H1 (cell line): ENCODE data around the gene RASL10A. TPM values are rescaled to one million over a fixed set of nuclear protein-coding genes. Genes with fewer than 3 reads are reported as not detected.

ENCODE experiments used
- CTCF ChIA-PET: fragments of 300-600 bp; sonication (Branson Sonifier 250); formaldehyde crosslinking; loops from one replicate; lab custom pipeline; 2021; ENCODE audit not compliant: partially characterized antibody; lab: Charles Lee
- POLR2A ChIA-PET: fragments of 300-600 bp; sonication (Branson Sonifier 250); formaldehyde crosslinking; loops from one replicate; lab custom pipeline; 2021; ENCODE audit warnings: inconsistent platforms; ENCODE audit not compliant: partially characterized antibody; lab: Charles Lee
- DNase-seq, 2 experiments: peaks; one replicate each; pipeline versions ENCODE4 v3.0.0 to v3.0.0-alpha.2; 2010 to 2022; ENCODE audit warnings: low spot score in 2 of 2, low read depth in 1 of 2, mixed read lengths in 1 of 2
- FAIRE-seq: peaks from 2 replicates; lab custom pipeline; 2011; peaks lifted over from hg19 to GRCh38; lab: Jason Lieb, UNC
- H2AFZ ChIP-seq: 2 replicates; pipeline ENCODE4 v1.8.1; 2012; ENCODE audit warnings: low read length, inconsistent platforms
- H2AK5ac ChIP-seq: 2 replicates; pipeline ENCODE4 v1.6.1; 2013; ENCODE audit warnings: low read depth, low read length
- H2BK120ac ChIP-seq: replicated peaks from 2 replicates; pipeline ENCODE3; 2013; ENCODE audit warnings: low read depth, low read length, inconsistent platforms
- H2BK12ac ChIP-seq: 2 replicates; pipeline ENCODE4 v1.6.1; 2013; ENCODE audit warnings: low read depth, low read length
- H2BK15ac ChIP-seq: 2 replicates; pipeline ENCODE4 v1.6.1; 2013; ENCODE audit warnings: low read length
- H2BK20ac ChIP-seq: 2 replicates; pipeline ENCODE4 v1.6.1; 2013; ENCODE audit warnings: low read length
- H2BK5ac ChIP-seq: 2 replicates; pipeline ENCODE4 v1.6.1; 2013; ENCODE audit warnings: low read depth, low read length
- H3K14ac ChIP-seq: 2 replicates; pipeline ENCODE4 v1.6.1; 2013; ENCODE audit warnings: inconsistent platforms; ENCODE audit not compliant: insufficient read length
- H3K18ac ChIP-seq: 2 replicates; pipeline ENCODE4 v1.6.1; 2013; ENCODE audit warnings: low read length; ENCODE audit errors: extremely low read depth
- H3K23ac ChIP-seq: 2 replicates; pipeline ENCODE4 v1.6.1; 2013; ENCODE audit warnings: inconsistent platforms; ENCODE audit not compliant: insufficient read length
- H3K23me2 ChIP-seq: 2 replicates; pipeline ENCODE4 v1.6.1; 2013; ENCODE audit warnings: low read depth, low read length
- H3K27ac ChIP-seq: 2 replicates; pipeline ENCODE4 v1.6.1; 2011; ENCODE audit warnings: low read depth, low read length, inconsistent platforms
- H3K27me3 ChIP-seq, 4 experiments: replicated peaks in 1 of 4; 1 replicate in 1 of 4; 2 replicates in 3 of 4; pipeline versions ENCODE4 v1.6.1 to v1.8.1; 2011 to 2013; ENCODE audit warnings: low read length in 3 of 4, mild to moderate bottlenecking in 3 of 4, inconsistent platforms in 2 of 4, mixed read lengths in 2 of 4, moderate library complexity in 1 of 4; ENCODE audit not compliant: control insufficient read depth in 3 of 4, insufficient read depth in 3 of 4; ENCODE audit errors: extremely low read depth in 1 of 4
- H3K36me3 ChIP-seq, 4 experiments: 2 replicates each; pipeline versions ENCODE4 v1.6.1 to v1.8.1; 2011 to 2013; ENCODE audit warnings: mild to moderate bottlenecking in 4 of 4, low read length in 3 of 4, moderate library complexity in 2 of 4, control low read depth in 1 of 4, inconsistent platforms in 1 of 4; ENCODE audit not compliant: insufficient read depth in 4 of 4, control insufficient read depth in 2 of 4
- H3K4ac ChIP-seq: replicated peaks from 2 replicates; pipeline ENCODE3; 2013; ENCODE audit warnings: low read length, low read depth, mixed read lengths, inconsistent platforms; ENCODE audit not compliant: insufficient read length
- H3K4me1 ChIP-seq, 4 experiments: replicated peaks in 1 of 4; 1 replicate in 1 of 4; 2 replicates in 3 of 4; pipeline versions ENCODE4 v1.6.1 to v1.8.1; 2011 to 2013; ENCODE audit warnings: low read length in 3 of 4, inconsistent platforms in 2 of 4, mixed read lengths in 1 of 4; ENCODE audit not compliant: insufficient read depth in 4 of 4, control insufficient read depth in 3 of 4
- H3K4me2 ChIP-seq, 2 experiments: 2 replicates each; pipeline versions ENCODE4 v1.6.1 to v1.8.1; 2011 to 2013; ENCODE audit warnings: low read depth in 2 of 2, low read length in 2 of 2, control low read depth in 1 of 2, inconsistent platforms in 1 of 2, mild to moderate bottlenecking in 1 of 2; ENCODE audit not compliant: insufficient read depth in 1 of 2
- H3K4me3 ChIP-seq, 4 experiments: fragments of 200-600, 300-600 bp in 1 of 4; sonication (generic), shearing (Covaris generic), sonication (Bioruptor Twin) in 1 of 4; 2 replicates each; pipeline versions ENCODE4 v1.5.1 to v1.8.1; 2011 to 2016; ENCODE audit warnings: low read length in 4 of 4, low read depth in 3 of 4, control low read depth in 2 of 4, inconsistent platforms in 2 of 4, mild to moderate bottlenecking in 2 of 4, mixed read lengths in 1 of 4, moderate library complexity in 1 of 4; ENCODE audit not compliant: insufficient read depth in 2 of 4; ENCODE audit errors: extremely low read depth in 1 of 4
- H3K56ac ChIP-seq: replicated peaks from 2 replicates; pipeline ENCODE3; 2013; ENCODE audit warnings: low read depth, mild to moderate bottlenecking, mixed read lengths, low read length, inconsistent platforms; ENCODE audit not compliant: insufficient read length
- H3K79me1 ChIP-seq: 2 replicates; pipeline ENCODE4 v1.6.1; 2013; ENCODE audit warnings: low read depth, low read length, control low read depth
- H3K79me2 ChIP-seq, 2 experiments: 2 replicates each; pipeline versions ENCODE4 v1.6.1 to v1.8.1; 2012 to 2013; ENCODE audit warnings: low read length in 2 of 2, mild to moderate bottlenecking in 2 of 2, inconsistent platforms in 1 of 2; ENCODE audit not compliant: insufficient read depth in 2 of 2, control insufficient read depth in 1 of 2
- H3K9ac ChIP-seq, 4 experiments: replicated peaks in 1 of 4; 1 replicate in 1 of 4; 2 replicates in 3 of 4; pipeline versions ENCODE4 v1.6.1 to v1.8.1; 2011 to 2013; ENCODE audit warnings: low read depth in 3 of 4, low read length in 3 of 4, control low read depth in 2 of 4, mild to moderate bottlenecking in 2 of 4, moderate library complexity in 2 of 4, inconsistent platforms in 1 of 4; ENCODE audit errors: extremely low read depth in 1 of 4
- H3K9me3 ChIP-seq, 2 experiments: 2 replicates each; pipeline versions ENCODE4 v1.6.1 to v1.8.1; 2012 to 2013; ENCODE audit warnings: mild to moderate bottlenecking in 2 of 2, moderate library complexity in 2 of 2, control low read depth in 1 of 2, inconsistent platforms in 1 of 2, low read depth in 1 of 2, low read length in 1 of 2, mixed read lengths in 1 of 2; ENCODE audit not compliant: insufficient read depth in 2 of 2
- H4K20me1 ChIP-seq, 2 experiments: replicated peaks in 1 of 2; 2 replicates each; pipeline versions ENCODE3 to v1.8.1; 2011 to 2013; ENCODE audit warnings: inconsistent platforms in 2 of 2, low read length in 2 of 2, mild to moderate bottlenecking in 1 of 2; ENCODE audit not compliant: insufficient read depth in 2 of 2, control insufficient read depth in 1 of 2
- H4K5ac ChIP-seq: 2 replicates; pipeline ENCODE4 v1.6.1; 2013; ENCODE audit warnings: low read length, low read depth, mixed read lengths, inconsistent platforms; ENCODE audit not compliant: insufficient read length
- H4K8ac ChIP-seq: 2 replicates; pipeline ENCODE4 v1.8.0; 2013; ENCODE audit warnings: mild to moderate bottlenecking, moderate library complexity, low read length, inconsistent platforms; ENCODE audit not compliant: insufficient read depth; ENCODE audit errors: extremely low read depth
- H4K91ac ChIP-seq: replicated peaks from 2 replicates; pipeline ENCODE3; 2013; ENCODE audit warnings: low read length, mixed read lengths, inconsistent platforms; ENCODE audit not compliant: insufficient read length
- BRCA1 ChIP-seq: IDR thresholded peaks from 2 replicates; pipeline ENCODE4 v1.6.1; 2012; ENCODE audit warnings: low read depth, low read length, improper control_type of control experiment
- CHD2 ChIP-seq: IDR thresholded peaks from 2 replicates; pipeline ENCODE4 v1.6.1; 2012; ENCODE audit warnings: low read length, improper control_type of control experiment
- EGR1 ChIP-seq: IDR thresholded peaks from 2 replicates; pipeline ENCODE4 v1.6.1; 2011; ENCODE audit warnings: low read depth, low read length, borderline replicate concordance
- EP300 ChIP-seq, 2 experiments: IDR thresholded peaks; 1 replicate in 1 of 2; 2 replicates in 1 of 2; pipeline ENCODE4 v1.6.1; 2011 to 2012; ENCODE audit warnings: low read depth in 2 of 2, low read length in 2 of 2, mild to moderate bottlenecking in 2 of 2, borderline replicate concordance in 1 of 2, inconsistent platforms in 1 of 2, moderate library complexity in 1 of 2
- HDAC6 ChIP-seq: IDR thresholded peaks from one replicate; pipeline ENCODE4 v1.7.1; 2012; ENCODE audit warnings: low read depth, mild to moderate bottlenecking, inconsistent platforms, low read length, moderate library complexity
- KDM5A ChIP-seq: fragments of 200-600 bp; IDR thresholded peaks from 2 replicates; pipeline ENCODE4 v1.7.1; 2012; ENCODE audit warnings: mild to moderate bottlenecking, low read length, inconsistent platforms, mixed read lengths
- POLR2A ChIP-seq, 2 experiments: IDR thresholded peaks; 1 replicate in 1 of 2; 2 replicates in 1 of 2; pipeline ENCODE4 v1.6.1; 2011; ENCODE audit warnings: low read depth in 2 of 2, low read length in 2 of 2, mild to moderate bottlenecking in 2 of 2; ENCODE audit errors: control extremely low read depth in 1 of 2
- POU5F1 ChIP-seq: IDR thresholded peaks from 2 replicates; pipeline ENCODE4 v1.6.1; 2011; ENCODE audit warnings: low read depth, mild to moderate bottlenecking, low read length, moderate library complexity
- RNF2 ChIP-seq: fragments of 200-900, 300-1000 bp; sonication (generic); IDR thresholded peaks from 2 replicates; pipeline ENCODE4 v1.7.1; 2016; ENCODE audit warnings: borderline replicate concordance, low read depth, mild to moderate bottlenecking, antibody characterized with exemption, low read length; ENCODE audit not compliant: poor library complexity, severe bottlenecking; ENCODE audit errors: missing control alignments
- RXRA ChIP-seq: IDR thresholded peaks from 2 replicates; pipeline ENCODE4 v1.6.1; 2011; ENCODE audit warnings: low read depth, mild to moderate bottlenecking, low read length, moderate library complexity; ENCODE audit not compliant: insufficient read depth
- SIN3A ChIP-seq, 2 experiments: IDR thresholded peaks in 1 of 2; conservative IDR thresholded peaks in 1 of 2; 2 replicates each; pipeline ENCODE4 v1.6.1; 2011 to 2012; ENCODE audit warnings: low read length in 2 of 2, improper control_type of control experiment in 1 of 2, low read depth in 1 of 2, mild to moderate bottlenecking in 1 of 2
- TBP ChIP-seq: IDR thresholded peaks from 2 replicates; pipeline ENCODE4 v1.6.1; 2011; ENCODE audit warnings: low read depth, low read length, improper control_type of control experiment
- USF2 ChIP-seq: IDR thresholded peaks from 2 replicates; pipeline ENCODE4 v1.6.1; 2011; ENCODE audit warnings: low read length, improper control_type of control experiment
- polyA plus RNA-seq, 7 experiments: library from polyadenylated mRNA; depleted of rRNA in 3 of 7; stranded (reverse) in 5 of 7; unstranded in 2 of 7; fragments of >200 nt in 5 of 7; fragments of 200-250 nt in 2 of 7; gene quantifications; 1 replicate in 5 of 7; 2 replicates in 1 of 7; 4 replicates in 1 of 7; pipeline versions ENCODE4 v1.2.1 to v1.2.3, GENCODE V29; 2011 to 2013; ENCODE audit warnings: missing spikeins in 2 of 7, mixed read lengths in 2 of 7
- total RNA-seq: library from RNA; stranded (reverse); fragmentation: NEBNext Ultra II Directional; extraction: Animal tissue kit (Norgen Biotek cat#: 25700); gene quantifications from 2 replicates; pipeline ENCODE4 v1.2.1, GENCODE V29; 2021

Gene RASL10A
- total and polyA plus RNA-seq, 2 of the 8 experiments (the other 6 are each of a cell fraction or from before 2014, with no cell fraction given) = 1.1 to 1.5 TPM

GRCh38 chr22:29292379-29292778 is 23.1 kb downstream of the RASL10A start:
- H2AFZ ChIP-seq = no peak overlapping the region
- no peak overlapping the region for H2BK12ac ChIP-seq
- no peak overlapping the region for H3K18ac ChIP-seq
- H2BK120ac ChIP-seq = no peak overlapping the region
- no peaks in the 10 kb centered on the region for H3K9me3 ChIP-seq
- H3K23me2 ChIP-seq = no peaks in the 10 kb centered on the region
- H3K4me1 ChIP-seq = no peaks in the 10 kb centered on the region
- H3K14ac ChIP-seq = no peak overlapping the region
- no peak for DNase-seq
- peaks cover 13 to 20% of the 10 kb centered on the region in 2 experiments for H4K20me1 ChIP-seq
- H2BK5ac ChIP-seq = no peak overlapping the region
- no peak overlapping the region for H3K23ac ChIP-seq
- H2AK5ac ChIP-seq = no peak overlapping the region
- no peak overlapping the region for H3K9ac ChIP-seq
- no peak overlapping the region for H4K8ac ChIP-seq
- H4K5ac ChIP-seq = no peak overlapping the region
- no peak overlapping the region for H3K4me2 ChIP-seq
- no peak overlapping the region for H2BK20ac ChIP-seq
- H3K36me3 ChIP-seq = peaks cover 46 to 97% (median 83%) of the 10 kb centered on the region in 4 experiments
- no peak overlapping the region for H3K56ac ChIP-seq
- ChIA-PET CTCF (interaction anchor here (0.5 to 1.7 kb wide), 2 partner anchors 11 to 214 kb away, joined by 4 to 10 read pairs; no protein-coding TSS in a partner anchor), POLR2A (interaction anchor here (1.9 to 20.1 kb wide), 3 partner anchors 8 to 20 kb away, joined by 5 to 436 read pairs (median 66); partner anchors contain the start of genes EWSR1, GAS2L1 and RHBDD3)
- H3K4me3 ChIP-seq = no peak overlapping the region
- FAIRE-seq = no peak
- no peak overlapping the region for H2BK15ac ChIP-seq
- no peak overlapping the region for H3K4ac ChIP-seq
- peaks cover 2% of the 10 kb centered on the region for H3K79me1 ChIP-seq
- H3K27ac ChIP-seq = no peak overlapping the region
- H3K79me2 ChIP-seq = peaks cover 2 to 41% of the 10 kb centered on the region in 2 experiments; a peak in 2 of 4 replicates
- H4K91ac ChIP-seq = no peak overlapping the region
- H3K27me3 ChIP-seq = no peaks in the 10 kb centered on the region
- TF ChIP-seq CHD2 (no peak), HDAC6 (no peak), EGR1 (no peak), BRCA1 (no peak), TBP (no peak), USF2 (no peak), RNF2 (no peak), RXRA (no peak), KDM5A (no peak), SIN3A (conservative IDR thresholded peaks at IDR 0.05 in 1 of 2, IDR thresholded peaks at IDR 0.05 in 1 of 2; ENCODE audit: low read depth in 1 of 2, low read length in 2 of 2) (no peak), EP300 (IDR thresholded peaks at IDR 0.05; ENCODE audit: borderline replicate concordance in 1 of 2, low read depth in 2 of 2, low read length in 2 of 2) (no peak), POLR2A (IDR thresholded peaks at IDR 0.05; ENCODE audit: control extremely low read depth in 1 of 2, low read depth in 2 of 2, low read length in 2 of 2) (no peak), POU5F1 (no peak)
